Measurements from ENCODE around the gene ZDHHC8.

The ZDHHC8 gene

DNA sequence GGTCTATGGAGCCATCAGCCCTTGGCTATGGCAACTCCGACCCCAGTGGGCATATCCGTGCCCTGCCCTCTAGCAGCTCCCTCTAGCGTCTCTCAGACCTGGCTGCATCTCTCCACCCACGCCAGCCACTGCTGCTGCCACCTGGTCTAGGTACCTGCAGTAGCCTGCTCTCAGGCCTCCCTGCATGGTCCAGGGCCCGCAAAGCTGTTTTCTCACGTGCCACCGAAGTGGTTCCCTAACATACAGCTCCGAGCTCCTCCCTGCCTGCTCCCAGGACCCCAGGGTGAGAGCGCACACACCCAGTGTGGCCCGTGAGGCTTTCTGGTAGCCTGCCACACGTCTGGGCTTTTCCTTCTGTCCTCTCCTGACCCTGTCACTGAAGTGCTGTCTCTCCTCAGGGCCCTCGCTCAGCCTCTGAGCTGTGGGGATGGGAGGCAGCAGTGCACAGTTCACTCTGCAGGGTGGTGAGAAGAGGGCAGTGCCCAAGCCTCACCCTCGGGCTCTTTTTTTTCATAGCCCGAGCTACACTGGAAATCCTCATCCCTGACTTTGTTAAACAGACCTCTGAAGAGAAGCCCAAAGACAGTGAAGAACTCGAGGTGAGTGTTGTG is 37.3 kb upstream of the ZDHHC8 start:
- H3K4me1 ChIP-seq (ENCODE audit: control insufficient read depth in 1 of 2, insufficient read depth in 1 of 2, low read depth in 1 of 2, low read length in 1 of 2) = no peaks in the 10 kb centered on the region
- H3K9me3 ChIP-seq = no peaks in the 10 kb centered on the region
- no peaks in the 10 kb centered on the region for H3K27me3 ChIP-seq
- TF ChIP-seq, protein P1, sequence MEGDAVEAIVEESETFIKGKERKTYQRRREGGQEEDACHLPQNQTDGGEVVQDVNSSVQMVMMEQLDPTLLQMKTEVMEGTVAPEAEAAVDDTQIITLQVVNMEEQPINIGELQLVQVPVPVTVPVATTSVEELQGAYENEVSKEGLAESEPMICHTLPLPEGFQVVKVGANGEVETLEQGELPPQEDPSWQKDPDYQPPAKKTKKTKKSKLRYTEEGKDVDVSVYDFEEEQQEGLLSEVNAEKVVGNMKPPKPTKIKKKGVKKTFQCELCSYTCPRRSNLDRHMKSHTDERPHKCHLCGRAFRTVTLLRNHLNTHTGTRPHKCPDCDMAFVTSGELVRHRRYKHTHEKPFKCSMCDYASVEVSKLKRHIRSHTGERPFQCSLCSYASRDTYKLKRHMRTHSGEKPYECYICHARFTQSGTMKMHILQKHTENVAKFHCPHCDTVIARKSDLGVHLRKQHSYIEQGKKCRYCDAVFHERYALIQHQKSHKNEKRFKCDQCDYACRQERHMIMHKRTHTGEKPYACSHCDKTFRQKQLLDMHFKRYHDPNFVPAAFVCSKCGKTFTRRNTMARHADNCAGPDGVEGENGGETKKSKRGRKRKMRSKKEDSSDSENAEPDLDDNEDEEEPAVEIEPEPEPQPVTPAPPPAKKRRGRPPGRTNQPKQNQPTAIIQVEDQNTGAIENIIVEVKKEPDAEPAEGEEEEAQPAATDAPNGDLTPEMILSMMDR (IDR thresholded peaks at IDR 0.05) = no peak
- no peak overlapping the region for H3K27ac ChIP-seq
- H3K4me3 ChIP-seq (ENCODE audit: low read depth in 1 of 2, low read length in 1 of 2) = no peak overlapping the region
- peaks cover 78% of the 10 kb centered on the region for H3K36me3 ChIP-seq

DNA sequence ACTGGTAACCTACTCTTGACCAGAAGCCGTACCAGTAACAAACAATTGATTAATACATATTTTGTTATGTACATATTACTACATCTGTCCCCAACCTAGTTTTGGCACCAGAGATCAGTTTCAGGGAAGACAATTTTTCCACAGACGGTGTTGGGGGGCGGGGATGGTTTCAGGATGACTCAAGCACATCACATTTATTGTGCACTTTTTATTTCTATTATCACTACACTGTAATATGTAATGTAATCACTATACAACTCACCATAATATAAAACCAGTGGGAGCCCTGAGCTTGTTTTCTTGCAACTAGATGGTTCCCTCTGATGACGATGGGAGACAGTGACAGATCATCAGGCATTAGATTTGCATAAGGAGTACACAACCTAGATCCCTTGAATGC is 36.1 kb upstream of the ZDHHC8 start:
- Histone ChIP-seq H3K36me3 (peaks cover 77% of the 10 kb centered on the region), H3K4me1 (ENCODE audit: control insufficient read depth in 1 of 2, insufficient read depth in 1 of 2, low read depth in 1 of 2, low read length in 1 of 2) (no peaks in the 10 kb centered on the region)
- TF ChIP-seq, protein P1 (IDR thresholded peaks at IDR 0.05) = no peak

DNA sequence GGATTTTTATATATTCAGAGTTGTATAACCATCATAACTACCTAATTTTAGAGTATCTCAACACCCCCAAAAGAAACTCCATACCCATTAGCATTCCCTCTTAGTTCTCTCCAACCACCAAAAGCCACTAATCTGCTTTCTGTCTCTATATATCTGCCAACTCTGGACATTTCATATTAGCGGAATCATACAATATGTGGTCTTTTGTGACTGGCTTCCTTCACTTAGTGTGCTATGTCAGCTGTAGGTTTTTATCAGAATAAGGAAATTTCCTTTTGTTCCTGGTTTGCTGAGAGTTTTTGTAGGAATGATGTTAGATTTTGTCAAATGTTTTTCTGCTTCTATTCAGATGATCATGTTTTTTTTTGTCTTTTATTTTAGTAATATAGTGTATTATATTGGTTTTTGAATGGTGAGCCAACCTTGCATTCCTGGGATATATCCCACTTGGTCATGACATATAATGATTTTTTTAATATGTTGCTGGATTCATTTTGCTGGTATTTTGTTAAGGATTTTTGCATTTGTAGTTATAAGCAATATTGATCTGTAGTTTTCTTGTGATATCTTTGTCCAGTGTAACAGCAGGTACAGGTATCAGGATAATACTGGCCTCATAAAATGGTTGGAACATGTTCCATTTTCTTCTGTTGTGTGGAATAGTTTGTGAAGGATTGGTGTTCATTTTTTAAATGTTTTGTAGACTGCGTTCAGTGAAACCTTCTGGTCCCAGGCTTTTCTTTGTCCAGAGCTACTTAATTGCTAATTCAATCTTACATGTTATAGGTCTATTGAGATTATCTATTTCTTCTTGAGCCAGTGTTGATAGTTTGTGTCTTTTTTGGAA is 34.8 kb upstream of the ZDHHC8 start:
- Histone ChIP-seq H3K9me3 (no peaks in the 10 kb centered on the region), H3K27ac (no peak overlapping the region), H3K36me3 (peaks cover 78% of the 10 kb centered on the region), H3K4me1 (ENCODE audit: control insufficient read depth in 1 of 2, insufficient read depth in 1 of 2, low read depth in 1 of 2, low read length in 1 of 2) (no peaks in the 10 kb centered on the region), H3K27me3 (no peaks in the 10 kb centered on the region), H3K4me3 (ENCODE audit: low read depth in 1 of 2, low read length in 1 of 2) (no peak overlapping the region)
- TF ChIP-seq, protein P1 (IDR thresholded peaks at IDR 0.05) = no peak

More for the DNA sequence above, 36.1 kb upstream of the ZDHHC8 start:
- Histone ChIP-seq H3K4me3 (ENCODE audit: low read depth in 1 of 2, low read length in 1 of 2) (no peak overlapping the region), H3K27me3 (no peaks in the 10 kb centered on the region), H3K9me3 (no peaks in the 10 kb centered on the region), H3K27ac (no peak overlapping the region)

DNA sequence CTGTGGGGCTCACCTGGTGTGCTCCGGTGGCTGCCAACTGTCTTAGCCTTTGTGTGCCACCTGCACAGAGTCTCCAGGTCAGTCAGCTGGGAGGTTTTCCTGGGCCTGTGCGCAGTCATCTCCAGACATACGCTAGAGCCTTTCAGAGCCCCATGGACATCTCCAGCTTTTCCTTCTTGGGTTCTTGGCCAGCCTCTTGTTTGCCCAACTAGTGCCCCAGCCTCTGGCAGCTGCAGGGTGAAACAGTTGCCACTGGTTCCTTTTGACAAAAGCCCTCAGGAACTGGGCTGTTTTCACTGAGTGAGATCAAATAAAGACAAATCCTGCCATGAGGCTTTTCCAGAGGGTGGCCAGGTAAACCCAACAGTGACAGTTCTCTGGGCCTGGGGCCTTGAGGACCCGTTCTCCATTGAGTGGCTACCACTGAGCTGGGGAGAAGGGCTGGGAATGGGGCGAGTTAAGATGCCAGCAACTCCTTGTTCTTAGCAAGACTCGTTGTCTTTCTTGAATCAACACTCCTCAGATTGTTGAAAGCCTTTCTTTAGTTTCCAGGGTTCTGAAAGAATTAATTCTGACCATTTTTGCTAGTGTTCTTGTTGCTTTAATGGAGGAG is 32.4 kb upstream of the ZDHHC8 start:
- H3K27ac ChIP-seq = no peak overlapping the region
- TF ChIP-seq, protein P1 (IDR thresholded peaks at IDR 0.05) = no peak
- H3K36me3 ChIP-seq = peaks cover 59% of the 10 kb centered on the region
- H3K4me1 ChIP-seq (ENCODE audit: control insufficient read depth in 1 of 2, insufficient read depth in 1 of 2, low read depth in 1 of 2, low read length in 1 of 2) = no peaks in the 10 kb centered on the region
- H3K4me3 ChIP-seq (ENCODE audit: low read depth in 1 of 2, low read length in 1 of 2) = no peak overlapping the region
- no peaks in the 10 kb centered on the region for H3K9me3 ChIP-seq
- no peaks in the 10 kb centered on the region for H3K27me3 ChIP-seq

DNA sequence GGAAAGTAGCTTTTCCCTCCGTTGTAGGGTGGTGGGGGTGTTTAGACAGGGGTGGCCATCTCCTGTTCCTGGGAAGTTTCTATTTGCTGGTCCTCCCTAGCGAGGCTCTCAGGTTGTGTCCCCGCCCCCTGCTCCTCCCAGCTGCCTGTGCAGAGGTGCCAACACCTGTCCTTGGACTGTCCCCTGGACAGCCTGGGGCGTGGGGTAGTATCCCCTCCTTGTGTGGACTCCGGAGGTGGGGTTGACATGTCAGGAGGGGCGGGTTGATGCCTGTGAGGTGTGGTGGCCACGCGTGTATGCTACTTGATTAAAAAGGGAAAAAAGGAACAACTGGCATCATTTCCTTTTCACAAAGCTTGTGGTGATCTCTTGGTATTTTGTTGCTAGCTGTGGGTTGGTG is 30.0 kb upstream of the ZDHHC8 start:
- Histone ChIP-seq H3K36me3 (peaks cover 60% of the 10 kb centered on the region), H3K4me1 (ENCODE audit: control insufficient read depth in 1 of 2, insufficient read depth in 1 of 2, low read depth in 1 of 2, low read length in 1 of 2) (no peaks in the 10 kb centered on the region), H3K4me3 (ENCODE audit: low read depth in 1 of 2, low read length in 1 of 2) (no peak overlapping the region), H3K27ac (no peak overlapping the region), H3K27me3 (no peaks in the 10 kb centered on the region), H3K9me3 (no peaks in the 10 kb centered on the region)
- TF ChIP-seq, protein P1 (IDR thresholded peaks at IDR 0.05) = no peak
